Testis (tissue), 2 donors: ENCODE measurements around the gene PIAS4.

ENCODE experiments used
- CTCF ChIP-seq, 3 experiments: fragments of 450-650 bp in 2 of 3; fragments of 200-600 bp in 1 of 3; sonication (generic) in 1 of 3; IDR thresholded peaks; one replicate each; pipeline ENCODE4 v1.5.1; 2016 to 2019; ENCODE audit warnings: antibody characterized with exemption in 3 of 3, mild to moderate bottlenecking in 2 of 3, moderate library complexity in 1 of 3
- POLR2A ChIP-seq: fragments of 450-650 bp; IDR thresholded peaks from one replicate; pipeline ENCODE4 v1.6.1; 2017; ENCODE audit warnings: antibody characterized with exemption, mild to moderate bottlenecking, moderate library complexity

- TF ChIP-seq CTCF (IDR thresholded peaks at IDR 0.05) (no peak), POLR2A (no peak)
These were observed 80.5 kb downstream of the PIAS4 start for GRCh38 chr19:4087787-4088679.
